Chondrocyte (in vitro differentiated cells): Measurements from ENCODE around the gene DSG4. TPM values are rescaled to one million over a fixed set of nuclear protein-coding genes. Genes with fewer than 3 reads are reported as not detected.

ENCODE experiments used
- DNase-seq: peaks from one replicate; pipeline ENCODE4 v3.0.0; 2021; ENCODE audit warnings: mixed read lengths, low spot score
- H3K27ac Mint-ChIP-seq: one replicate; pipeline ENCODE4 v1.8.0; 2021; ENCODE audit warnings: mild to moderate bottlenecking, moderate library complexity, mixed read lengths; ENCODE audit not compliant: unreplicated experiment
- H3K27me3 Mint-ChIP-seq: 2 replicates; pipeline ENCODE4 v1.8.0; 2021; ENCODE audit warnings: low read depth, mixed read lengths
- H3K36me3 Mint-ChIP-seq: 2 replicates; pipeline ENCODE4 v1.8.0; 2021; ENCODE audit warnings: low read depth, mixed read lengths
- H3K4me1 Mint-ChIP-seq: 2 replicates; pipeline ENCODE4 v1.8.0; 2021; ENCODE audit warnings: low read depth, mild to moderate bottlenecking, mixed read lengths
- H3K4me3 Mint-ChIP-seq: one replicate; pipeline ENCODE4 v1.8.0; 2021; ENCODE audit warnings: mild to moderate bottlenecking, moderate library complexity, mixed read lengths; ENCODE audit not compliant: unreplicated experiment
- H3K9me3 Mint-ChIP-seq: 2 replicates; pipeline ENCODE4 v1.8.0; 2021; ENCODE audit warnings: low read depth, mixed read lengths
- total RNA-seq: library from RNA; stranded (reverse); gene quantifications from 3 replicates; pipeline ENCODE4 v1.2.1, GENCODE V29; 2021
- TF ChIP-seq, protein P1 (sequence below): fragments of 200-600 bp; sonication (generic); IDR thresholded peaks from 2 replicates; pipeline ENCODE4 v1.5.0; 2021; ENCODE audit warnings: antibody characterized with exemption, mild to moderate bottlenecking, moderate library complexity

The DSG4 gene
- total RNA-seq, 1 donor from 2014 or later = not detected

DNA sequence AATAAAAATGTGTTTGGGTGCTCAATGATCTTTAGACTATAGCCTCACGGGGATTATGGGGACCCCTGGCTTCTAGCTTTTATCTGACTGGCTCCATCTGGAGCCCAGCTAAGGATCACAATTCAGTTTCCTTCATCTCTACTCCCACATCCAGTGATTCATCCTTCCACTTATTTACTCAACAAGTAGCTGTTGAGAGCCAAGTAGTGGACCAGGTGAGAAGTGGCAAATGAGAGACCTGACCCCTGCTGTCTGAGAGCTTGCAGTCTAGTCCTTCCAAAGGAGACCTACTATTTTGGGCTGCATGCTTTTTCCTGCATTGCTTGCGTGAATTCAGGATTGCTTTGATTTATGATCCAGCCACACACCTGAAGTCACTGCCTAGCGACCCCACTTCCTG, 60.2 kb downstream of the DSG4 start:
- peaks cover 6% of the 10 kb centered on the region for H3K36me3 Mint-ChIP-seq
- H3K27me3 Mint-ChIP-seq = peaks cover 17% of the 10 kb centered on the region
- no peak for DNase-seq

DNA sequence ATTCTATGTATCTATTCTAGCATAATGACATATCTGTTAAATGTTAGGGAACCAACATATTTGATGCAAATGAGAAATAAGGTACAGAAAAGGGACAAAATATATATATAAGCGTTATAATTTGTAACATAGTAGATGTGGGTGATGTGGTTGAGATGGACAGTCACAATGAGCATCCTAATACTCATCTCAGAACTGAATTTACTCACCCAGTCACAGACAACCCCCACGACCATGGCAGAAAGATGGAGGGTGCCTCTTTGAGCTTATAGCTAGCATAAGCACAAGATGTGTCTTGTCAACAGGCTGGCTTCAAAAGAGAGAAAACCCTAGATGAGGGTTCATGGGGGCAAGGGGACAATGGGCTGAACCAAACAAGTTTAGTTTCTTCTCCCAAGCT, 61.8 kb downstream of the DSG4 start:
- H3K36me3 Mint-ChIP-seq = peaks cover 1% of the 10 kb centered on the region
- peaks cover 23% of the 10 kb centered on the region for H3K27me3 Mint-ChIP-seq
- H3K27ac Mint-ChIP-seq = no peak overlapping the region
- TF ChIP-seq, protein P1, sequence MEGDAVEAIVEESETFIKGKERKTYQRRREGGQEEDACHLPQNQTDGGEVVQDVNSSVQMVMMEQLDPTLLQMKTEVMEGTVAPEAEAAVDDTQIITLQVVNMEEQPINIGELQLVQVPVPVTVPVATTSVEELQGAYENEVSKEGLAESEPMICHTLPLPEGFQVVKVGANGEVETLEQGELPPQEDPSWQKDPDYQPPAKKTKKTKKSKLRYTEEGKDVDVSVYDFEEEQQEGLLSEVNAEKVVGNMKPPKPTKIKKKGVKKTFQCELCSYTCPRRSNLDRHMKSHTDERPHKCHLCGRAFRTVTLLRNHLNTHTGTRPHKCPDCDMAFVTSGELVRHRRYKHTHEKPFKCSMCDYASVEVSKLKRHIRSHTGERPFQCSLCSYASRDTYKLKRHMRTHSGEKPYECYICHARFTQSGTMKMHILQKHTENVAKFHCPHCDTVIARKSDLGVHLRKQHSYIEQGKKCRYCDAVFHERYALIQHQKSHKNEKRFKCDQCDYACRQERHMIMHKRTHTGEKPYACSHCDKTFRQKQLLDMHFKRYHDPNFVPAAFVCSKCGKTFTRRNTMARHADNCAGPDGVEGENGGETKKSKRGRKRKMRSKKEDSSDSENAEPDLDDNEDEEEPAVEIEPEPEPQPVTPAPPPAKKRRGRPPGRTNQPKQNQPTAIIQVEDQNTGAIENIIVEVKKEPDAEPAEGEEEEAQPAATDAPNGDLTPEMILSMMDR = no peak
- DNase-seq = no peak
- no peaks in the 10 kb centered on the region for H3K4me1 Mint-ChIP-seq
- no peak overlapping the region for H3K4me3 Mint-ChIP-seq
- H3K9me3 Mint-ChIP-seq = peaks cover 5% of the 10 kb centered on the region

More for the DNA sequence above, 60.2 kb downstream of the DSG4 start:
- Mint-ChIP-seq H3K4me1 (no peaks in the 10 kb centered on the region), H3K4me3 (no peak overlapping the region), H3K9me3 (peaks cover 19% of the 10 kb centered on the region), H3K27ac (no peak overlapping the region)
- TF ChIP-seq, protein P1 = no peak

DNA sequence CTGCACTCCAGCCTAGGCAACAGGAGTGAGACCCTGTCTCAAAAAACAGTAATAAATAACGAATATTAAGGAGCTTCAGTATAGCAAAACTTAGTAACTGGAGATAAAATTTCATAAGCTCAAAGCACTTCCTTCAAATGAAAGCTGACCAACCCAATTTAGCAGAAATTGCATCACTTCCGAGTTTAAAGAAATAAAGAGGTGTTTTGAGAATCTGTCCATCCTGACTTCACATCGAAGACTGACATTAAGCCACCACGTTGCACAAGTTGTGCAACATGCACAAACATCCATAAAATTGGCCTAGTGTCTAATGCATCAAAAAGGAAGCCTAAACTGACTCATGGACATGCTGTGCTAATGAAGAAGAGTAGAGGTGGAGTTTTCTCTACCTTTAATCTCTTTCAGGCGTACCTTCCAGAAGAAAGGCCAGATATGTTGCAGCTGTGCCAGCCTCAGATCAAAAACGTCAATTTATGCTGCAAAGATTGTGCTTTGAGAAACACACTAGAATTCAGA, 63.3 kb downstream of the DSG4 start:
- DNase-seq = no peak
- peaks cover 26% of the 10 kb centered on the region for H3K27me3 Mint-ChIP-seq
- H3K4me1 Mint-ChIP-seq = no peaks in the 10 kb centered on the region
- no peaks in the 10 kb centered on the region for H3K9me3 Mint-ChIP-seq
- H3K36me3 Mint-ChIP-seq = peaks cover 1% of the 10 kb centered on the region
- TF ChIP-seq, protein P1 = no peak
- no peak overlapping the region for H3K27ac Mint-ChIP-seq
- H3K4me3 Mint-ChIP-seq = no peak overlapping the region

DNA sequence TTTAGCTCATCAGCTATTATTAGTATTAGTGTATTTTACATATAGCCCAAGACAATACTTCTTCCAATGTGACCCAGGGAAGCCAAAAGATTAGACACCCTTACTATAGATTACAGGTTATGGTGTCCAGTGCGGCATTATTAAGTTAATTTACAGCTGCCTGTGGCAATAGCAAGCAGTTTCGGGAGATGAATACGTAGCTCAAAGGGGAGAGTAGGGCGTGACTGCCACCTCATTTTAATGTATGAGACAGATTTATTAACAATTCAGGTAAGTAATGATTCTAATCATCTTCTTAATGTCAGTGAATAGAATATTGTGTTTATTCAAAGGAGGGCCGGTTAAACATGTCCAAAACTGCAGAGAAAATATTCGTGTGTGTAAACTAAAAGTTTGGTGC, 64.2 kb downstream of the DSG4 start:
- no peaks in the 10 kb centered on the region for H3K36me3 Mint-ChIP-seq
- no peak overlapping the region for H3K27ac Mint-ChIP-seq
- no peak for DNase-seq
- TF ChIP-seq, protein P1 = no peak
- peaks cover 29% of the 10 kb centered on the region for H3K27me3 Mint-ChIP-seq
- H3K4me1 Mint-ChIP-seq = no peaks in the 10 kb centered on the region
- no peaks in the 10 kb centered on the region for H3K9me3 Mint-ChIP-seq
- no peak overlapping the region for H3K4me3 Mint-ChIP-seq

DNA sequence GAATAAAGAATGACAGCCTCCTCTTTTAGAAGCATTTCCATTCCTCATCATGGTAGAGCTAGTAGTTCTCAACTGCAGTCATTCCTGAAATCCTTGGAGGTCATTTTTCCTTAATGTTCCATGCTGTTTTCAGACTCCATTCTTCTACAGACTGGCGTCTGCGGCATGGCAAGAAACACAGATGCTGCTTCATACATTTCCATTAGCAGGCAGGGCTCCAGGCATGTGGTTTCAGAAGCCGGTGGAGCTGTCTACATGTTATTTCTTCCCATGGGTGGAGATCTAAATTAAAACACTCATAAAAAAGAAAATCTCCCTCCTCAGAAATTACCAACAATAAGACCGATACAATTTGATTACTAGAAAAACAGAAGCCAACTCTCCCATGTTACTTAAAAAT, 64.9 kb downstream of the DSG4 start:
- no peak overlapping the region for H3K27ac Mint-ChIP-seq
- peaks cover 29% of the 10 kb centered on the region for H3K27me3 Mint-ChIP-seq
- no peak overlapping the region for H3K4me3 Mint-ChIP-seq
- no peaks in the 10 kb centered on the region for H3K4me1 Mint-ChIP-seq
- DNase-seq = no peak
- TF ChIP-seq, protein P1 = no peak
- no peaks in the 10 kb centered on the region for H3K36me3 Mint-ChIP-seq
- no peaks in the 10 kb centered on the region for H3K9me3 Mint-ChIP-seq
